Hepatocyte (in vitro differentiated cells): ENCODE data around the gene KLF13. TPM values are rescaled to one million over a fixed set of nuclear protein-coding genes. Genes with fewer than 3 reads are reported as not detected.

Experiments
- DNase-seq: peaks from one replicate; pipeline ENCODE4 v3.0.0-alpha.2; 2016; ENCODE audit warnings: low spot score
- H2AFZ ChIP-seq: fragments of 200-600 bp; sonication (generic); 2 replicates; pipeline ENCODE4 v1.6.0; 2016; ENCODE audit warnings: antibody characterized with exemption, mild to moderate bottlenecking
- H3K27ac ChIP-seq: fragments of 200-600 bp; sonication (generic); 2 replicates; pipeline ENCODE4 v1.5.1; 2016; ENCODE audit warnings: mild to moderate bottlenecking
- H3K27me3 ChIP-seq: fragments of 200-600 bp; sonication (generic); 2 replicates; pipeline ENCODE4 v1.6.1; 2016
- H3K36me3 ChIP-seq: fragments of 200-600 bp; sonication (generic); replicated peaks from 2 replicates; pipeline ENCODE4 v1.5.1; 2016; ENCODE audit warnings: low read depth; ENCODE audit not compliant: insufficient read depth
- H3K4me1 ChIP-seq: fragments of 200-600 bp; sonication (generic); 2 replicates; pipeline ENCODE4 v1.5.1; 2016; ENCODE audit warnings: mild to moderate bottlenecking, moderate library complexity; ENCODE audit not compliant: insufficient read depth
- H3K4me2 ChIP-seq: fragments of 200-600 bp; sonication (generic); 2 replicates; pipeline ENCODE4 v1.6.0; 2016
- H3K4me3 ChIP-seq: fragments of 200-600 bp; sonication (generic); 2 replicates; pipeline ENCODE4 v1.5.1; 2016; ENCODE audit warnings: mild to moderate bottlenecking
- H3K79me2 ChIP-seq: fragments of 200-600 bp; sonication (generic); 2 replicates; pipeline ENCODE4 v1.6.0; 2017; ENCODE audit warnings: mild to moderate bottlenecking
- H3K9me2 ChIP-seq: fragments of 200-600 bp; sonication (generic); replicated peaks from 2 replicates; pipeline ENCODE4 v1.6.0; 2017; ENCODE audit warnings: mild to moderate bottlenecking; ENCODE audit not compliant: insufficient read depth
- H3K9me3 ChIP-seq: fragments of 200-600 bp; sonication (generic); 2 replicates; pipeline ENCODE4 v1.5.1; 2016; ENCODE audit warnings: low read depth, mild to moderate bottlenecking
- H4K20me1 ChIP-seq: fragments of 200-600 bp; sonication (generic); 2 replicates; pipeline ENCODE4 v1.6.0; 2016; ENCODE audit warnings: mild to moderate bottlenecking; ENCODE audit not compliant: insufficient read depth, poor library complexity, severe bottlenecking
- EZH2 ChIP-seq: fragments of 200-600 bp; sonication (generic); IDR thresholded peaks from 2 replicates; pipeline ENCODE4 v1.6.1; 2016; ENCODE audit warnings: antibody characterized with exemption, mild to moderate bottlenecking, borderline replicate concordance
- EZH2phosphoT487 ChIP-seq: fragments of 200-600 bp; sonication (generic); IDR thresholded peaks from one replicate; pipeline ENCODE4 v1.6.1; 2018; ENCODE audit warnings: antibody characterized with exemption, mild to moderate bottlenecking, low read depth, moderate library complexity; ENCODE audit not compliant: unreplicated experiment, severe bottlenecking
- whole genome bisulfite sequencing: methylation state at CpG from one replicate; pipeline ENCODE4 v1.1.6; 2016; ENCODE audit warnings: low lambda C conversion rate; ENCODE audit errors: missing lambda C conversion rate; 5-methylcytosine and 5-hydroxymethylcytosine counted together
- polyA plus RNA-seq: library from polyadenylated mRNA; unstranded; fragments of >200 nt; fragmentation: Nextera tagmentation; extraction: Ambion mirVana; gene quantifications from 2 replicates; pipeline ENCODE4 v1.2.1, GENCODE V29; 2016
- total RNA-seq: library from RNA; depleted of rRNA; stranded (reverse); fragments of >200 nt; gene quantifications from 2 replicates; pipeline ENCODE4 v1.2.3, GENCODE V29; 2014
- TF ChIP-seq, protein P1 (sequence below): fragments of 200-600 bp; sonication (generic); IDR thresholded peaks from 2 replicates; pipeline ENCODE4 v1.5.1; 2016; ENCODE audit warnings: antibody characterized with exemption, mild to moderate bottlenecking; ENCODE audit not compliant: poor library complexity

KLF13 gene
- total RNA-seq = 35.4 and 51.2 TPM in 2 replicates
- polyA plus RNA-seq = 27.3 and 32.7 TPM in 2 replicates

GRCh38 chr15:31326156-31326874, at the start of gene KLF13:
Gene KLF13 (plus strand): TSS chr15:31326835. CDS start chr15:31327213, 378 bp downstream.
- Histone ChIP-seq H3K27ac (peak within 1 kb of the TSS; percentile 100), H3K79me2 (peaks cover 28% of the 10 kb centered on the region), H3K9me3 (no peaks in the 10 kb centered on the region), H3K9me2 (no peaks in the 10 kb centered on the region), H3K27me3 (no peaks in the 10 kb centered on the region), H3K4me1 (peaks cover 18% of the 10 kb centered on the region), H2AFZ (peak within 1 kb of the TSS; percentile 47), H3K36me3 (no peaks in the 10 kb centered on the region), H3K4me2 (peak within 1 kb of the TSS; percentile 99), H4K20me1 (peaks cover 30% of the 10 kb centered on the region), H3K4me3 (peak within 1 kb of the TSS; percentile 84)
- peak; percentile 99 for DNase-seq
- TF ChIP-seq EZH2phosphoT487 (no peak), EZH2 (no peak)
- TF ChIP-seq, protein P1, sequence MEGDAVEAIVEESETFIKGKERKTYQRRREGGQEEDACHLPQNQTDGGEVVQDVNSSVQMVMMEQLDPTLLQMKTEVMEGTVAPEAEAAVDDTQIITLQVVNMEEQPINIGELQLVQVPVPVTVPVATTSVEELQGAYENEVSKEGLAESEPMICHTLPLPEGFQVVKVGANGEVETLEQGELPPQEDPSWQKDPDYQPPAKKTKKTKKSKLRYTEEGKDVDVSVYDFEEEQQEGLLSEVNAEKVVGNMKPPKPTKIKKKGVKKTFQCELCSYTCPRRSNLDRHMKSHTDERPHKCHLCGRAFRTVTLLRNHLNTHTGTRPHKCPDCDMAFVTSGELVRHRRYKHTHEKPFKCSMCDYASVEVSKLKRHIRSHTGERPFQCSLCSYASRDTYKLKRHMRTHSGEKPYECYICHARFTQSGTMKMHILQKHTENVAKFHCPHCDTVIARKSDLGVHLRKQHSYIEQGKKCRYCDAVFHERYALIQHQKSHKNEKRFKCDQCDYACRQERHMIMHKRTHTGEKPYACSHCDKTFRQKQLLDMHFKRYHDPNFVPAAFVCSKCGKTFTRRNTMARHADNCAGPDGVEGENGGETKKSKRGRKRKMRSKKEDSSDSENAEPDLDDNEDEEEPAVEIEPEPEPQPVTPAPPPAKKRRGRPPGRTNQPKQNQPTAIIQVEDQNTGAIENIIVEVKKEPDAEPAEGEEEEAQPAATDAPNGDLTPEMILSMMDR = no peak
- 0% methylated on average over 21 of the region's 99 CpGs for WGBS

- Histone ChIP-seq H3K79me2 (no peaks in the 10 kb centered on the region), H3K9me2 (no peaks in the 10 kb centered on the region), H3K4me1 (peaks cover 16% of the 10 kb centered on the region), H2AFZ (no peak overlapping the region), H3K4me3 (no peak overlapping the region), H3K9me3 (no peaks in the 10 kb centered on the region), H3K4me2 (no peak overlapping the region), H4K20me1 (no peaks in the 10 kb centered on the region), H3K36me3 (no peaks in the 10 kb centered on the region), H3K27me3 (no peaks in the 10 kb centered on the region), H3K27ac (no peak overlapping the region)
- peak; percentile 2 for DNase-seq
- TF ChIP-seq EZH2phosphoT487 (no peak), EZH2 (no peak)
- TF ChIP-seq, protein P1 = no peak
- WGBS = 92% methylated on average over 4 of the region's 4 CpGs
Measured at GRCh38 chr15:31277335-31278060, 49.1 kb upstream of the KLF13 start.

DNA sequence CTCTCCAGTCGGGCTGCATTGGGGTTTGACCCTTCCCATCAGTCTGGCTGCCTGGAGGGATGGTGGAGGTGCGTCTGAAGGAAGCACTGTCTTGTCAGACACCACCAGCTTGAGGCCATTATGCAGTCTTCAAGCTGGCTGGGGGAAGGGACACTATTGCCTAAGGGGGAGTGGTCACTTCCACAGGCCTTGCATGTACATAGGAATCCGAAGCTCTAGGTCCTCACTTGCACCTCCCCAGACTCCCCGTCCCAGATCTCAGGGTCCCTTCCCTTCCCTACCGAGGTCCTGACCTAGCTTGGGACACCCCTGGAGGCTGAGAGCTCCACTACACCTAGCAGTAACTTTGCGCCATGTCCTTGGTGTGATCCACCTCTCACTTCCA, 48.6 kb upstream of the KLF13 start:
- no peak for DNase-seq

More for the DNA sequence above, 48.6 kb upstream of the KLF13 start:
- Histone ChIP-seq H3K9me3 (no peaks in the 10 kb centered on the region), H3K79me2 (no peaks in the 10 kb centered on the region), H3K36me3 (no peaks in the 10 kb centered on the region), H3K4me3 (no peak overlapping the region), H2AFZ (no peak overlapping the region), H4K20me1 (no peaks in the 10 kb centered on the region), H3K27me3 (no peaks in the 10 kb centered on the region), H3K4me2 (no peak overlapping the region), H3K4me1 (peaks cover 16% of the 10 kb centered on the region), H3K9me2 (no peaks in the 10 kb centered on the region), H3K27ac (no peak overlapping the region)
- 83% methylated on average over 6 of the region's 6 CpGs for WGBS
- no peak for TF ChIP-seq EZH2phosphoT487
- TF ChIP-seq EZH2 = no peak
- TF ChIP-seq, protein P1 = no peak
